Chondrocyte (in vitro differentiated cells): ENCODE results near the gene BCL2A1. TPM values are rescaled to one million over a fixed set of nuclear protein-coding genes. Genes with fewer than 3 reads are reported as not detected.

Experiments used
- DNase-seq: peaks from one replicate; pipeline ENCODE4 v3.0.0; 2021; ENCODE audit warnings: mixed read lengths, low spot score
- H3K27ac Mint-ChIP-seq: one replicate; pipeline ENCODE4 v1.8.0; 2021; ENCODE audit warnings: mild to moderate bottlenecking, moderate library complexity, mixed read lengths; ENCODE audit not compliant: unreplicated experiment
- H3K27me3 Mint-ChIP-seq: 2 replicates; pipeline ENCODE4 v1.8.0; 2021; ENCODE audit warnings: low read depth, mixed read lengths
- H3K36me3 Mint-ChIP-seq: 2 replicates; pipeline ENCODE4 v1.8.0; 2021; ENCODE audit warnings: low read depth, mixed read lengths
- H3K4me1 Mint-ChIP-seq: 2 replicates; pipeline ENCODE4 v1.8.0; 2021; ENCODE audit warnings: low read depth, mild to moderate bottlenecking, mixed read lengths
- H3K4me3 Mint-ChIP-seq: one replicate; pipeline ENCODE4 v1.8.0; 2021; ENCODE audit warnings: mild to moderate bottlenecking, moderate library complexity, mixed read lengths; ENCODE audit not compliant: unreplicated experiment
- H3K9me3 Mint-ChIP-seq: 2 replicates; pipeline ENCODE4 v1.8.0; 2021; ENCODE audit warnings: low read depth, mixed read lengths
- total RNA-seq: library from RNA; stranded (reverse); gene quantifications from 3 replicates; pipeline ENCODE4 v1.2.1, GENCODE V29; 2021
- TF ChIP-seq, protein P1 (sequence below): fragments of 200-600 bp; sonication (generic); IDR thresholded peaks from 2 replicates; pipeline ENCODE4 v1.5.0; 2021; ENCODE audit warnings: antibody characterized with exemption, mild to moderate bottlenecking, moderate library complexity

BCL2A1 gene
- total RNA-seq, 1 donor from 2014 or later, result not detected

DNA sequence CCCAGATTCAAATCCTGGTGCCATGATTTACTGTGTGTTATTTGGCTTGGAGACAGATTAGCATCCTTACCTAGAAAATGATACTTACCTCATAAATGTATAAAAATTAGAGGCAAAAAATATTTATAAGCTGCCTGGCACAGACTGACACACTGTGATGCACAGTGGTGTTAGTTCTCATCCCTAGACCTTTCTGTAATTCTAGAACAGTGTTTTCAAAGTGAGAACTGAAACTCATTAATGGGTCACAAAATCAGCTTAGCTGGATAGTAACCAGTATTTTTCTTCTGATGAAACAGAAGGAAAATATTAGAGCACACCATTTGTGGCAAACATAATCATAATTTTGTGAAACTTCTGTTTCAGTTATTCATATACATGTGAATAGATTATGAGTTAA lies 56.3 kb downstream of the BCL2A1 start:
- H3K27ac Mint-ChIP-seq, result peak overlapping the region; percentile 45
- H3K4me1 Mint-ChIP-seq, result peaks cover 32% of the 10 kb centered on the region
- no peak overlapping the region for H3K4me3 Mint-ChIP-seq
- TF ChIP-seq, protein P1, sequence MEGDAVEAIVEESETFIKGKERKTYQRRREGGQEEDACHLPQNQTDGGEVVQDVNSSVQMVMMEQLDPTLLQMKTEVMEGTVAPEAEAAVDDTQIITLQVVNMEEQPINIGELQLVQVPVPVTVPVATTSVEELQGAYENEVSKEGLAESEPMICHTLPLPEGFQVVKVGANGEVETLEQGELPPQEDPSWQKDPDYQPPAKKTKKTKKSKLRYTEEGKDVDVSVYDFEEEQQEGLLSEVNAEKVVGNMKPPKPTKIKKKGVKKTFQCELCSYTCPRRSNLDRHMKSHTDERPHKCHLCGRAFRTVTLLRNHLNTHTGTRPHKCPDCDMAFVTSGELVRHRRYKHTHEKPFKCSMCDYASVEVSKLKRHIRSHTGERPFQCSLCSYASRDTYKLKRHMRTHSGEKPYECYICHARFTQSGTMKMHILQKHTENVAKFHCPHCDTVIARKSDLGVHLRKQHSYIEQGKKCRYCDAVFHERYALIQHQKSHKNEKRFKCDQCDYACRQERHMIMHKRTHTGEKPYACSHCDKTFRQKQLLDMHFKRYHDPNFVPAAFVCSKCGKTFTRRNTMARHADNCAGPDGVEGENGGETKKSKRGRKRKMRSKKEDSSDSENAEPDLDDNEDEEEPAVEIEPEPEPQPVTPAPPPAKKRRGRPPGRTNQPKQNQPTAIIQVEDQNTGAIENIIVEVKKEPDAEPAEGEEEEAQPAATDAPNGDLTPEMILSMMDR, result no peak
- peaks cover 31% of the 10 kb centered on the region for H3K36me3 Mint-ChIP-seq
- H3K27me3 Mint-ChIP-seq, result no peaks in the 10 kb centered on the region
- DNase-seq, result no peak
- peaks cover 30% of the 10 kb centered on the region for H3K9me3 Mint-ChIP-seq

Other genes with a start within 250 kb of the BCL2A1 start
- gene MTHFS, start 74.2 kb downstream of the BCL2A1 start, total RNA-seq, result 12.9 to 16.9 TPM (median 13.0 TPM) in 3 replicates
- gene ZFAND6, start 88.5 kb upstream of the BCL2A1 start, total RNA-seq, result 46.8 to 55.7 TPM (median 49.3 TPM) in 3 replicates
- 16.2 to 18.1 TPM (median 17.1 TPM) in 3 replicates for gene FAH, start 181.8 kb upstream of the BCL2A1 start, total RNA-seq